ENCODE results near the gene GSG1.
"Not testable (repeated sequence)": the region's sequence is repeated elsewhere in the genome, so short reads cannot be mapped to it uniquely, and the experiment has no call there.

Gene GSG1

GRCh38 chr12:13052421-13052820 lies 51.0 kb downstream of the GSG1 start:
- peak; percentile 73 to 79 for ATAC-seq

- ATAC-seq = no peak
Measured at GRCh38 chr12:13049816-13050215, 53.7 kb downstream of the GSG1 start.

GRCh38 chr12:13046964-13047363 lies 56.5 kb downstream of the GSG1 start:
- peak; percentile 52 to 82 for ATAC-seq

GRCh38 chr12:13045816-13046215 lies 57.7 kb downstream of the GSG1 start:
- no peak for ATAC-seq

- no peak for ATAC-seq
Measured at GRCh38 chr12:13044906-13045299, 58.6 kb downstream of the GSG1 start.

- ATAC-seq = peak; percentile 88 to 90
Measured at GRCh38 chr12:13044002-13044905, 59.2 kb downstream of the GSG1 start, which contains the start of gene FAM234B. TSS of gene FAM234B (plus strand) at chr12:13044381. CDS start at chr12:13044404, 23 bp downstream.

GRCh38 chr12:13042666-13043230 lies 60.7 kb downstream of the GSG1 start:
- no peak for ATAC-seq

- no peak for ATAC-seq
Measured at GRCh38 chr12:13041224-13041623, 62.2 kb downstream of the GSG1 start.

- ATAC-seq = no peak
Measured at GRCh38 chr12:13039328-13039956, 64.0 kb downstream of the GSG1 start.

- ATAC-seq = no peak
Measured at GRCh38 chr12:13038491-13039161, 64.8 kb downstream of the GSG1 start.

- no peak for ATAC-seq
Measured at GRCh38 chr12:13036881-13037280, 66.6 kb downstream of the GSG1 start.

GRCh38 chr12:13035335-13035734 lies 68.1 kb downstream of the GSG1 start:
- ATAC-seq = not testable (repeated sequence)
